PC-9 (cell line): ENCODE results near the gene PAH. TPM values are rescaled to one million over a fixed set of nuclear protein-coding genes. Genes with fewer than 3 reads are reported as not detected.

ENCODE experiments used
- BruUV-seq: library from RNA; stranded (reverse); fragments of 400-500 nt; replicated peaks from 2 replicates; lab custom pipeline; 2021; lab: Mats Ljungman, UMichigan
- CTCF ChIA-PET: fragments of 300-600 bp; sonication (Branson Sonifier 250); formaldehyde crosslinking; loops from one replicate; lab custom pipeline; 2022; ENCODE audit warnings: antibody characterized with exemption; lab: Charles Lee
- POLR2A ChIA-PET: fragments of 300-600 bp; sonication (Branson Sonifier 250); formaldehyde crosslinking; loops from one replicate; lab custom pipeline; 2022; ENCODE audit warnings: antibody characterized with exemption; ENCODE audit not compliant: unreplicated experiment; lab: Charles Lee
- DNase-seq, 2 experiments: peaks; one replicate each; pipeline versions ENCODE4 v3.0.0 to v3.0.0-alpha.2; 2015 to 2022; ENCODE audit warnings: mixed read lengths in 1 of 2
- H2AFZ ChIP-seq: fragments of 200-600 bp; sonication (generic); 2 replicates; pipeline ENCODE4 v1.8.1; 2017; ENCODE audit warnings: antibody characterized with exemption
- H3F3A ChIP-seq: fragments of 200-600 bp; sonication (generic); 2 replicates; pipeline ENCODE4 v1.8.1; 2017; ENCODE audit warnings: antibody characterized with exemption, mild to moderate bottlenecking, low read depth; ENCODE audit not compliant: insufficient read depth
- H3K27ac ChIP-seq: fragments of 200-600 bp; sonication (generic); 2 replicates; pipeline ENCODE4 v1.6.1; 2016; ENCODE audit warnings: mixed run types
- H3K27me3 ChIP-seq: fragments of 200-600 bp; sonication (generic); 2 replicates; pipeline ENCODE4 v1.6.1; 2016; ENCODE audit warnings: low read depth, mixed run types; ENCODE audit not compliant: insufficient read depth
- H3K36me3 ChIP-seq: fragments of 200-600 bp; sonication (generic); 2 replicates; pipeline ENCODE4 v1.6.1; 2016; ENCODE audit warnings: low read depth, mixed run types
- H3K4me1 ChIP-seq: fragments of 200-600 bp; sonication (generic); replicated peaks from 2 replicates; pipeline ENCODE4 v1.6.1; 2016; ENCODE audit warnings: mixed run types; ENCODE audit not compliant: insufficient read depth
- H3K4me2 ChIP-seq: fragments of 200-600 bp; sonication (generic); 2 replicates; pipeline ENCODE4 v1.6.1; 2017; ENCODE audit warnings: mixed run types
- H3K4me3 ChIP-seq: fragments of 200-600 bp; sonication (generic); 2 replicates; pipeline ENCODE4 v1.6.1; 2016; ENCODE audit warnings: mixed run types
- H3K79me2 ChIP-seq: fragments of 200-600 bp; sonication (generic); 2 replicates; pipeline ENCODE4 v1.6.1; 2017; ENCODE audit warnings: low read depth, mixed run types
- H3K9me2 ChIP-seq: fragments of 200-600 bp; sonication (generic); 2 replicates; pipeline ENCODE4 v1.8.1; 2017; ENCODE audit warnings: mild to moderate bottlenecking; ENCODE audit not compliant: insufficient read depth
- H3K9me3 ChIP-seq: fragments of 200-600 bp; sonication (generic); 2 replicates; pipeline ENCODE4 v1.8.1; 2016; ENCODE audit warnings: low read depth; ENCODE audit not compliant: insufficient read depth
- H4K20me1 ChIP-seq: fragments of 200-600 bp; sonication (generic); 2 replicates; pipeline ENCODE4 v1.8.1; 2017; ENCODE audit not compliant: insufficient read depth
- CTCF ChIP-seq: fragments of 200-600 bp; sonication (generic); conservative IDR thresholded peaks from 2 replicates; pipeline ENCODE4 v1.6.1; 2017; ENCODE audit warnings: mixed run types, antibody characterized with exemption, mild to moderate bottlenecking, moderate library complexity
- EZH2 ChIP-seq: fragments of 200-600 bp; sonication (generic); IDR thresholded peaks from 2 replicates; pipeline ENCODE4 v1.8.0; 2017; ENCODE audit warnings: antibody characterized with exemption, low read depth
- intact Hi-C: fragments of 100-400 bp; cut with micrococcal nuclease; formaldehyde crosslinking; loops from one replicate; pipeline ENCODE4 v1.10.0; 2022; ENCODE audit not compliant: unreplicated experiment
- total RNA-seq: library from RNA; stranded (reverse); gene quantifications from 2 replicates; pipeline ENCODE4 v1.2.3, GENCODE V29; 2021

The PAH gene
- total RNA-seq, 1 experiment from 2014 or later: not detected

DNA sequence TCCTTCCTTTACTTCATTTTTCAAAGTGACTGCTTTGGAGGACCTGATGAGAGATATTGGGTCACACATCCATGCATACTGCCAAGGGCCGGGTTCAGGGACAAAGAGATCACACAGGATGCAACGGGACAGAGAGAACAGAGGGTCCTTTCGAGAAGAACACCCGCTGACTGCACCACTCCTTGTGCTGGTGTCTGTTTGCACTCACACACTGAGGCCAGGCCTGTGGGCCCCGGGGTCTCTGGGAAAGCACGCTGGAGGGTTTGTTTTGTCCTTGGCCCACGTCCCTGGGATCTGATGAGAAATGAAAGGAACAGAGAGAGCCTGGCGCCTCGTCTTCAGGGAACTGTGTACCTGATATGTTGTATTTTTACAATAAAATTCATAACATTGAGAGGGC is 42.2 kb downstream of the PAH start:
- H2AFZ ChIP-seq: no peak overlapping the region
- ChIA-PET POLR2A (no interaction called here), CTCF (no interaction called here)
- H3K27me3 ChIP-seq: no peaks in the 10 kb centered on the region
- no peak overlapping the region for H3K4me3 ChIP-seq
- DNase-seq: no peak
- no peak overlapping the region for H3K27ac ChIP-seq
- BruUV-seq: no TSS peak
- H3K4me2 ChIP-seq: no peak overlapping the region
- no peaks in the 10 kb centered on the region for H4K20me1 ChIP-seq
- no peaks in the 10 kb centered on the region for H3K36me3 ChIP-seq
- TF ChIP-seq CTCF (no peak), EZH2 (no peak)
- H3K9me2 ChIP-seq: no peaks in the 10 kb centered on the region
- intact Hi-C loops: loop anchor here (5.0 kb wide), 1 partner anchor 778 kb away; no protein-coding TSS in a partner anchor
- no peaks in the 10 kb centered on the region for H3K4me1 ChIP-seq
- no peaks in the 10 kb centered on the region for H3K9me3 ChIP-seq
- no peaks in the 10 kb centered on the region for H3F3A ChIP-seq
- H3K79me2 ChIP-seq: no peaks in the 10 kb centered on the region

DNA sequence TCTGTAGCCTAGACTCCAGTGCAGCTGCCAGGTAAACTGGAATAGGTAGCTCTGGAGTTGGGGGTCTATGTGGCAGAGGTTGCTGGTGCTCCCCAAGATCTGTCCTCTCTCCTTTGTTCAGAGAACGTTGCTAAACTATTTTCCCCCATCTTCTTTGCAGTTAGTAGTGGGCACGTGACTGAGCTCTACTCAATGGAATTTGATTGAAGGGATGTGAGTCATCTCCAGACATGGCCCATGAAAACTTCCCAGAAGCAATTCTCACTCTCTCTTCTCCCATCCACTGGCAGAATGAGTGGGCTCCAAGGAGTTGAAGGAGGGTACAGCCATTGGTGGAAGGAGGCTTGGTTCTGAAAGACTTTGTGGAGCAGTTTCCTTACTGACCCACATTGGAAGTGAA is 44.0 kb downstream of the PAH start:
- Histone ChIP-seq H3K27ac (no peak overlapping the region), H3K27me3 (no peaks in the 10 kb centered on the region), H3K9me2 (no peaks in the 10 kb centered on the region), H3K4me1 (no peaks in the 10 kb centered on the region), H3K4me2 (no peak overlapping the region), H3F3A (no peaks in the 10 kb centered on the region), H4K20me1 (no peaks in the 10 kb centered on the region), H2AFZ (no peak overlapping the region), H3K9me3 (no peaks in the 10 kb centered on the region), H3K79me2 (no peaks in the 10 kb centered on the region), H3K36me3 (no peaks in the 10 kb centered on the region), H3K4me3 (no peak overlapping the region)
- ChIA-PET CTCF (no interaction called here), POLR2A (no interaction called here)
- no peak for DNase-seq
- no TSS peak for BruUV-seq
- intact Hi-C loops: no loop called here
- TF ChIP-seq CTCF: no peak
- TF ChIP-seq EZH2: no peak

- Histone ChIP-seq H3K4me2 (no peak overlapping the region), H3K4me1 (no peaks in the 10 kb centered on the region), H3K79me2 (no peaks in the 10 kb centered on the region), H3K9me2 (no peaks in the 10 kb centered on the region), H3K27ac (no peak overlapping the region), H3F3A (no peaks in the 10 kb centered on the region), H2AFZ (no peak overlapping the region), H3K9me3 (no peaks in the 10 kb centered on the region), H3K4me3 (no peak overlapping the region), H4K20me1 (no peaks in the 10 kb centered on the region), H3K36me3 (no peaks in the 10 kb centered on the region), H3K27me3 (no peaks in the 10 kb centered on the region)
- DNase-seq: no peak
- no peak for TF ChIP-seq EZH2
- TF ChIP-seq CTCF: no peak
- ChIA-PET CTCF (no interaction called here), POLR2A (no interaction called here)
- BruUV-seq: no TSS peak
- intact Hi-C loops: no loop called here
Observed at GRCh38 chr12:102871014-102871413, 46.0 kb downstream of the PAH start.
